Fibroblast of skin of left biceps (primary cell): ENCODE measurements around the gene MORC3.
"Not testable (repeated sequence)": the region's sequence is repeated elsewhere in the genome, so short reads cannot be mapped to it uniquely, and the experiment has no call there.

Source experiments
- DNase-seq, 2 experiments: peaks; one replicate each; pipeline ENCODE4 v3.0.0-alpha.2; 2013; ENCODE audit warnings: low read depth in 2 of 2

MORC3 gene

DNA sequence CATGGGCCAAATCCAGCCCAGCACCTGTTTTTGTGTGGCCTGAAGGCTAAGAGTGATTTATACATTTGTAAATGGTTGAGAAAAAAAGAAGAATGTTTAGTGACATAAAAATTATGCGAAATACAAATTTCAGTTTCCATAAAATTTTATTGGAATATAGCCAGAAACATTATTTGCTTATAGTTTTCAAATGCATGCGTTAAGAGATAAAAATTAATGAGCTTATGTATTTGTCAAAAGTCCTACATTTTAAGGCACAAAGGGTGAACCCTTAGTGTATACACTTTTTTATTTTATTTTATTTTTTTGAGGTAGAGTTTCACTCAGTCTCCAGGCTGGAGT lies 2.1 kb downstream of the MORC3 start:
- DNase-seq = no peak

DNA sequence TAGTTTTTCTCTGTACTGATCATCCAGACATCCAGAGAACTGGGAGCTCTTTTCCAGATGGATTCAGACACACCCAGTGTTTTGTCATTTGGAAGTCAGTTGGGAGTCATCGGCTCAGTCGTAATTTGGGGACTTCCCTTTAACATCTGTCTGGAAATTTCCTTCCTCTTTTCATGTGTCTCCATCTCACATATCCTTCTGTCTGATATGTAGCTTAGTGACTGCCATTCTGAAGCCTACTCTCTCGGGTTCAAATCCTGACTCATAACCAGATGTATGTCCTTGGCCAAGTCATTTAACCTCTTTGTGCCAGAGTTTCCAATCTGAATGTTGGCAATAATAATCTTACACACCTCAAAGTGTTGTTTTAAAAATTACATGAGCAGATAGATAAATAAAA lies 3.0 kb downstream of the MORC3 start:
- no peak for DNase-seq

DNA sequence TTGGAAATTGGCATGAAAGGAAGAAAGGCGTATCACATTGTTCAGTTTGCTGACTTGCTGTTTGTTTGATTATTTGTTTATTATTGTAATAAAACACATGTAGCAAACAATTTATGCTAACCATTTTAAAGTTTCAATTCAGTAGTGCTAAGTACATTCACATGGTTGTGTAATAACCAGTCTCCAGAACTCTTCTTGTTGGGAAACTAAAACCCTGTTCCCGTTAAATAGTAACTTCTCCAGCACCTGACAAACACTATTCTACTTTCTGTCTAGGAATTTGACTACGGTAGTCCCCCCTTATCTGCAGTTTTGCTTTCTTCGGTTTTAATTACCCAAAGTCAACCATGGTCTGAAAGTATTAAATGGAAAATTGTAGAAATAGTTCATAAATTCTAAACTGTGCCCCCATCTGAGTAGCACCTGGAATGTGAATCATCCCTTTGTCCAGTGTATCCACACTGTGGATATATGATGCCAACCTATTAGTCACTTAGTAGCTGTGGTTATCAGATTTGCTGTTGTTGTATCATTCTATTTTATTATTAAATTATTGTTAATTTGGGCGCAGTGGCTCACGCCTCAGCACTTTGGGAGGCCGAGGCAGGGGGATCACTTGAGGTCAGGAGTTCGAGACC lies 5.5 kb downstream of the MORC3 start:
- DNase-seq = no peak

- no peak for DNase-seq
Observed at GRCh38 chr21:36330904-36331303, 10.9 kb downstream of the MORC3 start.

DNA sequence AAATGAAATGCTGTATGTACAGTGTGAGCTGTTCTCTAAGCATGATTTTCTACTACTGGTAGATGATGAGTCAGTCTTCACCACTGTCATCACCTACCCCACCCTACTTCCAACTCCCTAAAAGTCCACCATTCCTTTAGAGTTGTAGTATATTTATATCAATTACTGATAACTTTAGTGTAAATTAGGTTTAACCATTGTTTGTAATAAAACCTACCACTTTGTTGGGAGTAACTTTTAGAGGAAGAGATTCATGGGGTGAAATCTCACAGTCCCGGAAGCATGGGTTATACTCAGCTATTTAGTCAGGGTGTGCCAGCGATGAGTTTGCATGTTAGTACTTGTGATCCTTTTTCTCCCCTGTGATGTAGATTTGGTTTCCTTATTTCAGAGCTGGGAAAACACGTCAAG lies 17.1 kb downstream of the MORC3 start:
- no peak for DNase-seq

- no peak for DNase-seq
Observed at GRCh38 chr21:36338975-36339374, 19.0 kb downstream of the MORC3 start.

- DNase-seq = not testable (repeated sequence)
Observed at GRCh38 chr21:36342581-36342980, 22.6 kb downstream of the MORC3 start.

DNA sequence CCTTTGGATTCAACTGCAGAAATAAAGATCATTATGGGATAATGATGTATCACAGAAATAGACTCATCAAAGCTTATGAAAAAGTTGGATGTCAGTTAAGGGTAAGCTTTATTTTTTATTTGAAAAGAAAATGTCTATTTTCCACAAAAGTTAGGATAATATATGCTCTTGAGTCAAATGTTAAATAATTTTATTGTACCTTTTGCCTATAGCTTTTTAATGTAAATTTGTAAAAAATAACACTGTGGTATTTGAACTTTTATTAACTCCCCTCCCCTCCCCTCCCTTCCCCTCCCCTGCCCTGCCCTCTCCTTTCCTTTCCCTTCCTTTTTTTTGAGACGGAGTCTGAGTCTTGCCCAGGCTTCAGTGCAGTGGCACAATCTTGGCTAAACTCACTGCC lies 24.9 kb downstream of the MORC3 start:
- DNase-seq = no peak

GRCh38 chr21:36347278-36347961 lies 27.4 kb downstream of the MORC3 start:
- no peak for DNase-seq

GRCh38 chr21:36347962-36348328 lies 27.9 kb downstream of the MORC3 start:
- no peak for DNase-seq

DNA sequence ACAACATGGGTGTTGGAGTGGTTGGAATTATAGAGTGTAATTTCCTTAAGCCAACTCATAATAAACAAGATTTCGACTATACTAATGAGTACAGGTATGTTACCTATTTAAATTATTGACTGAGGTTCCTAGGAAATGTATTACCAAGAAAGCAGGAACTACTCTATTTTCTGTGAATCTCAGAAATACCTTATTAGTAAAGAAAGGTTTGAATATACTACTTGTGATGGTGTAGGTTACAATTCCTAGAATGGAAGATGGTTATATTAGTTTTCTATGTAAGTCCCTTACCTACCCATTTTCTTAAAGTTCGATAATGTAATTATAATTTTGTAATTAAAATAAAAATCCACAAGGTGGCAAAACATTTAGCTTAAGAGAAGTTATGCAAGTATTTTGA lies 29.3 kb downstream of the MORC3 start:
- no peak for DNase-seq

DNA sequence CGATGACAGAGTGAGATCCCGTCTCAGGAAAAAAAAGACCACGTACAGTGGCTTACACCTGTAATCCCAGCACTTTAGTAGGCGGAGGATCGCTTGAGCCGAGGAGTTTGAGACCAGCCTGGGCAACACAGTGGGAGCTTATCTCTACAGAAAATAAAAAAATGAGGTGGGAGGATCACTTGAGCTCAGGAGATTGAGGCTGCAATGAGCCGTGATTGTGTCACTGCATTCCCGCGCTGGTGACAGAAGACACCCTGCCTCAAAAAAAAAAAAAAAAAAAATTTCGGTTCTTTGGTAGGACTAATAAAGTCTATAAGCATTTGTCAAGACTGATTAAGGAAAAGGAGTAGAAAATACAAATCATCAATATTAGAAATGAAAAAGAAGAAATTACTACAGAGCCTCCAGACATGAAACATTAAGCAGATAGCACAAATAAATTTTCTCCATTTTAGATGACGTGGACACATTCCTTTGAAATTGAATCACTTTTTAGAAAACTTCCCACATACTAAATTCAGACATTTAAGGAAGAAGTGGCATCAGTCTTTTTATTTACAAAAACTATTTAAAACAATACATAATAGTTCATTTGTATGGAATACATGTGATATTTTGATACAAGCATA lies 30.4 kb downstream of the MORC3 start:
- no peak for DNase-seq

- no peak for DNase-seq
Observed at GRCh38 chr21:36354918-36355680, 35.1 kb downstream of the MORC3 start.

DNA sequence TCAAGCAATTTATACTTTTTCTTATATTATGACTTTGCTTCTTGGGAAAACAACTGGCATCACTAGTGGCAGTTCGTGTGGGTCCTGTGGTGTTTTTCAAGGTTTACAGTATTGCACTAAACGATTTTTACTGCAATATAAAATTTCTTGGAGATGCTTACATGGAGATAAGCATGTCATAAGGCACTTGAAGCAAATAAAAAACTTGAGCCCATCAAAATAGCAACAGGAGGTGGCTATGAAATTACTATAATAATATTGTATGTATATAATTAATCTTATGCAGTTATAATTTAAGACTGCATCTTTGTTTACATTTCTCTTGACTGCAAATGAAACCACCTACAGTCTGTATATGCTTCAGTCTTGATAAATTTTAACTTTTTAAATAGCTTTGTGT lies 35.9 kb downstream of the MORC3 start:
- DNase-seq = no peak

DNA sequence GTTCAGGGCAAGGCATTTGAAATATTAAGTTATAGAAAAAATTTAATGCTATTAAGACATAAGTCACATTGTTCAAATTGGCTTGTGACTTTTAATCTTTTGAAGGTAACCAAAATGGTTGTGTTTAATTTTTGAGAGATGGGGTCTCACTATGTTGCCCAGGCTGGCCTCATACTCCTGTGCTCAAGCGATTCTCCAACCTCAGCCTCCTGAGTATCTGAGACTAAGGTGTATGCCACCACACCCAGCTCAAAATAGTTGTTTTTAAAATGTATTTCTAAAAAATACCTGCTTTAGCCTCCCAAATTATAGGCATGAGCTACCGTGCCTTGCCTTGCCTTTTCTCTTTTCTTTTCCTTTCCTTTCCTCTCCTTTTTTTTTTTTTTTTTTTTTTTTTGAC lies 39.2 kb downstream of the MORC3 start:
- DNase-seq = no peak

- DNase-seq = no peak
Observed at GRCh38 chr21:36369064-36369685, 49.2 kb downstream of the MORC3 start.

GRCh38 chr21:36375994-36376393 lies 56.0 kb downstream of the MORC3 start:
- DNase-seq = no peak

GRCh38 chr21:36377391-36377842 lies 57.4 kb downstream of the MORC3 start:
- DNase-seq = no peak

DNA sequence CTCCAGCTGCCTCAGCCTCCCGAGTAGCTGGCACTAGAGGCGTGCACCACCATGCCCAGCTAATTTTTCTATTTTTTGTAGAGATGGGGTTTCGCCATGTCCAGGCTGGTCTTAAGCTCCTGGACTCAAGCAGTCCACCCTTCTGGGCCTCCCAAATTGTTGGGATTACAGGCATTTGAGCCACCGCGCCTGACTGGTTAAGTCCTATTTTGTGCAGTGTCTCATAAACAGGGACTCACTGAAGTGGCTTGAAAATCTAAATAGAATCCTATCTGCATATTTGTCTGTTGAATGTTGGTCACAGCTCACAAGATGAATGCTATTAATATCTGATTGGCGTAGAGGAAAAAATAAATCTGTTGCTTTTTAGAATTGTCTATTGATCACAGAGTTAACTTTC lies 59.3 kb downstream of the MORC3 start:
- DNase-seq = no peak

DNA sequence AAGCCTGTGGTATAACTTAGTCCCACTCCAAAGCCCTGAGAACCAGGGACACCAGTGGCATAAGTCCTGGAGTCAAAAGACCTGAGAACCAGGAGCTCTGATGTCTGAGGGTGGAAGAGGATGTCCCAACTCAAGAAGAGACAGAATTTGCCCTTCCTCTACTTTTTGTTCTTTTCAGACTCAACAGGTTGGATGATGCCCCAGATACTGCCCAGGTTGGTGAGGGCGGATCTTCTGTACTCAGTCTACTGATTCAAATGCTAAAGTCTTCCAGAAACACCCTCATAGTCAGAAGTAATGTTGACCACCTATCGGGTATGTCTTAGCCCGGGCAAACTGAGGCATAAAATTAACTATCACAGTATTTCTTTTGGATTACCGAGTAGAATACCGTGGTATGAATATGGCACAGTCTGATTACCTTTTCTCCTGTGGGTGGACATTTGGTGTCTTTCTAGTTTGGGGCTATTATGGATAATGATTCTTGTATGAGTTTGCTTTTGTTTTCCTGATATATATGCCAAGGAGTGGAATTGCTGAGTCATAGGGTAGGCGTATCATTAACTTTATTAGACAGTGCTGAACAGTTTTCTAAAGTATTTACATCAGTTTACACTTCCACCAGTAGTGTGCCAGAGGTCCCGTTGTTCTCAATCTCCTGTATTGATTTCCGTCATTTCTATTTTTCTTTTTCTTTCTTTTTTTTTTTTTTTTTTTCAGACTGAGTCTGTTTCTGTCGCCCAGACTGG lies 62.0 kb downstream of the MORC3 start:
- DNase-seq = no peak

DNA sequence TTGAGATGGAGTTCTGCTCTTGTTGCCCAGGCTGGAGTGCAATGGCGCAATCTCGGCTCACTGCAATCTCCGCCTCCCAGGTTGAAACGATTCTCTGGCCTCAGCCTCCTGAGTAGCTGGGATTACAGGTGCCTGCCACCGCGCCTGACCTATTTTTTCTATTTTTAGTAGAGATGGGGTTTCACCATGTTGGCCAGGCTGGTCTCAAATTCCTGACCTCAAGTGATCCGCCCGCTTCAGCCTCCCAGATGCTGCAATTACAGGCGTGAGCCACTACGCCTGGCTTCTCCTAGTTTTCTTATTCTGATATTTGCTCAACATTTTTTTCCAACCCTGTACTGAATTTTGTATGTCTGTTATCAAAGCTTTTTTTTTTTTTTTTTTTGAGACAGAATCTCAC lies 62.7 kb downstream of the MORC3 start:
- DNase-seq = not testable (repeated sequence)

- DNase-seq = no peak
Observed at GRCh38 chr21:36384885-36385232, 64.9 kb downstream of the MORC3 start.
